K562 (cell line): ENCODE results near the gene SYT13. TPM values are rescaled to one million over a fixed set of nuclear protein-coding genes. Genes with fewer than 3 reads are reported as not detected.

Source experiments
- ATAC-seq: fragments of 200-7000 bp; cut with Tn5 transposase; 3 replicates; pipeline ENCODE4 v1.9.1; 2020; ENCODE audit warnings: moderate library complexity
- BruUV-seq: library from RNA; stranded (reverse); fragments of 400-500 nt; replicated peaks from 2 replicates; lab custom pipeline; 2021; lab: Mats Ljungman, UMichigan
- CTCF ChIA-PET: fragments of 300-600 bp; formaldehyde crosslinking; extraction: SDS; loops from one replicate; lab custom pipeline; 2021; ENCODE audit warnings: low intra/inter-chr PET ratio; lab: Yijun Ruan, JAX
- POLR2A ChIA-PET: fragments of 300-600, 350-650 bp; sonication (Branson Sonifier 250); formaldehyde crosslinking; extraction: SDS; loops from one replicate; lab custom pipeline; 2021; ENCODE audit warnings: antibody characterized with exemption, inconsistent platforms; lab: Yijun Ruan, JAX
- DNase-seq, 4 experiments: peaks; one replicate each; pipeline versions ENCODE4 v3.0.0 to v3.0.0-alpha.2; 2011 to 2018; ENCODE audit warnings: low spot score in 3 of 4, mixed read lengths in 3 of 4; ENCODE audit errors: extremely low read depth in 1 of 4
- FAIRE-seq: peaks from 2 replicates; lab custom pipeline; 2011; peaks lifted over from hg19 to GRCh38; lab: Jason Lieb, UNC
- H2AFZ ChIP-seq: 2 replicates; pipeline ENCODE4 v1.6.0; 2011; ENCODE audit warnings: low read depth, low read length, control low read depth, inconsistent platforms
- H3K27ac ChIP-seq: fragments of 200-600 bp; 3 replicates; pipeline ENCODE4 v1.8.0; 2011; ENCODE audit warnings: low read depth, mild to moderate bottlenecking, control low read depth, inconsistent platforms, low read length, moderate library complexity, mixed read lengths; ENCODE audit errors: extremely low read depth
- H3K27me3 ChIP-seq, 2 experiments: fragments of 300-600 bp in 1 of 2; 2 replicates in 1 of 2; 3 replicates in 1 of 2; pipeline versions ENCODE4 v1.6.0 to v1.8.0; 2011; ENCODE audit warnings: inconsistent platforms in 2 of 2, low read length in 2 of 2, mild to moderate bottlenecking in 1 of 2, mixed read lengths in 1 of 2, moderate library complexity in 1 of 2; ENCODE audit not compliant: control insufficient read depth in 2 of 2, insufficient read depth in 2 of 2
- H3K36me3 ChIP-seq: fragments of 300-600 bp; 3 replicates; pipeline ENCODE4 v1.8.0; 2011; ENCODE audit warnings: mild to moderate bottlenecking, low read length, inconsistent platforms; ENCODE audit not compliant: control insufficient read depth, insufficient read depth
- H3K4me1 ChIP-seq, 2 experiments: fragments of 200-600 bp in 1 of 2; replicated peaks in 1 of 2; 2 replicates in 1 of 2; 3 replicates in 1 of 2; pipeline versions ENCODE4 v1.5.1 to v1.8.0; 2011; ENCODE audit warnings: inconsistent platforms in 2 of 2, low read length in 2 of 2, mild to moderate bottlenecking in 1 of 2, mixed read lengths in 1 of 2, moderate library complexity in 1 of 2; ENCODE audit not compliant: control insufficient read depth in 2 of 2, insufficient read depth in 2 of 2
- H3K4me2 ChIP-seq: 2 replicates; pipeline ENCODE4 v1.6.1; 2011; ENCODE audit warnings: low read length, control low read depth, inconsistent platforms, mixed read lengths; ENCODE audit not compliant: insufficient read depth
- H3K4me3 ChIP-seq: fragments of 200-600 bp; sonication (generic), shearing (Covaris generic); 2 replicates; pipeline ENCODE4 v1.5.1; 2016; ENCODE audit warnings: control low read depth, inconsistent platforms
- H3K79me2 ChIP-seq: fragments of 200-600 bp; 3 replicates; pipeline ENCODE4 v1.8.0; 2011; ENCODE audit warnings: low read length, inconsistent platforms; ENCODE audit not compliant: control insufficient read depth, insufficient read depth
- H3K9ac ChIP-seq, 2 experiments: 2 replicates each; pipeline versions ENCODE4 v1.6.0 to v1.6.1; 2011; ENCODE audit warnings: low read depth in 2 of 2, low read length in 2 of 2, control low read depth in 1 of 2, inconsistent platforms in 1 of 2, mild to moderate bottlenecking in 1 of 2, mixed read lengths in 1 of 2; ENCODE audit not compliant: insufficient read depth in 1 of 2
- H3K9me1 ChIP-seq: one replicate; pipeline ENCODE4 v1.6.0; 2011; ENCODE audit warnings: inconsistent platforms, mild to moderate bottlenecking, low read length, moderate library complexity; ENCODE audit not compliant: control insufficient read depth, insufficient read depth
- H3K9me3 ChIP-seq: replicated peaks from 2 replicates; pipeline ENCODE4 v1.5.1; 2011; ENCODE audit warnings: low read depth, low read length, inconsistent platforms; ENCODE audit not compliant: control insufficient read depth, insufficient read depth
- H4K20me1 ChIP-seq: replicated peaks from 2 replicates; pipeline ENCODE4 v1.6.1; 2011; ENCODE audit warnings: low read length, inconsistent platforms, mixed read lengths; ENCODE audit not compliant: control insufficient read depth, insufficient read depth
- GATAD2A ChIP-seq: fragments of 450-650 bp; IDR thresholded peaks from 2 replicates; pipeline ENCODE4 v1.6.1; 2017
- IRF9 ChIP-seq: fragments of 450-650 bp; IDR thresholded peaks from 2 replicates; pipeline ENCODE4 v1.6.1; 2016; ENCODE audit warnings: missing biosample characterization, missing genetic modification characterization
- KDM1A ChIP-seq, 2 experiments: fragments of 450-650 bp; IDR thresholded peaks; 2 replicates each; pipeline ENCODE4 v1.6.1; 2016; ENCODE audit warnings: mild to moderate bottlenecking in 2 of 2
- PTTG1 ChIP-seq: fragments of 450-650 bp; IDR thresholded peaks from 2 replicates; pipeline ENCODE4 v1.6.1; 2016; ENCODE audit warnings: low read depth, mild to moderate bottlenecking, missing genetic modification characterization, missing compliant biosample characterization
- SP2 ChIP-seq: IDR thresholded peaks from 2 replicates; pipeline ENCODE4 v1.6.1; 2011; ENCODE audit warnings: mild to moderate bottlenecking, low read depth, low read length, moderate library complexity; ENCODE audit not compliant: poor library complexity, severe bottlenecking; ENCODE audit errors: extremely low read depth
- TRIM25 ChIP-seq: fragments of 450-650 bp; IDR thresholded peaks from 2 replicates; pipeline ENCODE4 v1.7.0; 2016; ENCODE audit warnings: borderline replicate concordance
- ZNF282 ChIP-seq: sonication (generic); formaldehyde crosslinking; IDR thresholded peaks from 2 replicates; pipeline ENCODE4 v1.8.1; 2023; ENCODE audit warnings: missing genetic modification reagents
- ZNF561 ChIP-seq: fragments of 450-650 bp; formaldehyde crosslinking; conservative IDR thresholded peaks from 2 replicates; pipeline ENCODE4 v1.4.0; 2020; ENCODE audit warnings: mild to moderate bottlenecking, moderate library complexity
- ZNF778 ChIP-seq: fragments of 450-650 bp; formaldehyde crosslinking; IDR thresholded peaks from 2 replicates; pipeline ENCODE4 v1.4.0; 2020; ENCODE audit warnings: mild to moderate bottlenecking, moderate library complexity
- ZSCAN29 ChIP-seq: fragments of 450-650 bp; IDR thresholded peaks from 2 replicates; pipeline ENCODE4 v1.6.1; 2017
- WGBS: fragments of 100-300 bp; shearing (Covaris generic); methylation state at CpG from one replicate; pipeline ENCODE4 v1.1.6; 2016; ENCODE audit warnings: low coverage, mixed read lengths; ENCODE audit not compliant: insufficient coverage; ENCODE audit errors: missing lambda C conversion rate; 5-methylcytosine and 5-hydroxymethylcytosine counted together
- in situ Hi-C: fragments of 300-500 bp; cut with MboI; formaldehyde crosslinking; loops from 4 replicates; pipeline ENCODE4 v1.15.0; 2018; ENCODE audit warnings: inconsistent platforms, mixed read lengths
- intact Hi-C: fragments of 100-400 bp; cut with micrococcal nuclease; formaldehyde crosslinking; loops from 2 replicates; pipeline ENCODE4 v1.14.2; 2022
- polyA plus RNA-seq, 8 experiments: library from polyadenylated mRNA; depleted of rRNA in 4 of 8; stranded (reverse) in 5 of 8; unstranded in 3 of 8; fragments of >200 nt; fragmentation: Nextera tagmentation in 2 of 8; fragmentation: Illumina TruSeq in 1 of 8; extraction: Ambion mirVana in 2 of 8; extraction: Trizol in 1 of 8; gene quantifications; 2 replicates each; pipeline versions ENCODE4 v1.2.1 to v1.2.3, GENCODE V29; 2011 to 2014; ENCODE audit warnings: inconsistent platforms in 1 of 8, missing spikeins in 1 of 8
- total RNA-seq, 7 experiments: library from RNA; depleted of rRNA in 6 of 7; stranded (reverse); fragments of >200 nt in 6 of 7; fragmentation: Illumina TruSeq in 2 of 7; extraction: Trizol in 2 of 7; gene quantifications; 2 replicates each; pipeline versions ENCODE4 v1.2.1 to v1.2.3, GENCODE V29; 2011 to 2021; ENCODE audit warnings: low replicate concordance in 1 of 7

Gene SYT13
- total and polyA plus RNA-seq, 9 of the 15 experiments (the other 6 are each of a cell fraction or from before 2014, with no cell fraction given), result under 0.01 to 0.13 (median 0.08) TPM; not detected in 2

DNA sequence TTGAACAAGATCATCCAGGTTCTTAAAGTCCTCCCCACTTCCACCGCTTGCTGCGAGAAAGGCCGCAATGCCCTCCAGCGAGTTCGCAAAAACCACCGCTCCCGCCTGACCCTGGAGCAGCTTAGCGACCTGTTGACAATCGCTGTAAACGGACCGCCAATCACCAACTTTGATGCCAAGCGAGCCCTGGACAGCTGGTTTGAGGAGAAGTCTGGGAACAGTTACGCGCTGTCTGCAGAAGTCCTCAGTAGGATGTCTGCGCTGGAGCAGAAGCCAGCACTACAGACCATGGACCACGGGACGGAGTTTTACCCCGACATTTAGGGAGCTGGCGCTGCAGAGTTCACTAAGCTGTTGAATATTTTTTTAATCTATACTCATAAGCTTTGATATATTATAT, 58.3 kb downstream of the SYT13 start (continued):
- TF ChIP-seq ZNF561, result no peak
- TF ChIP-seq IRF9 (tag), result no peak
- no peak for TF ChIP-seq SP2
- no peak for TF ChIP-seq ZSCAN29
- TF ChIP-seq PTTG1 (tag), result no peak
- no peak for TF ChIP-seq TRIM25
- no peak for TF ChIP-seq ZNF282
- no peak for TF ChIP-seq KDM1A (IDR thresholded peaks at IDR 0.05)

DNA sequence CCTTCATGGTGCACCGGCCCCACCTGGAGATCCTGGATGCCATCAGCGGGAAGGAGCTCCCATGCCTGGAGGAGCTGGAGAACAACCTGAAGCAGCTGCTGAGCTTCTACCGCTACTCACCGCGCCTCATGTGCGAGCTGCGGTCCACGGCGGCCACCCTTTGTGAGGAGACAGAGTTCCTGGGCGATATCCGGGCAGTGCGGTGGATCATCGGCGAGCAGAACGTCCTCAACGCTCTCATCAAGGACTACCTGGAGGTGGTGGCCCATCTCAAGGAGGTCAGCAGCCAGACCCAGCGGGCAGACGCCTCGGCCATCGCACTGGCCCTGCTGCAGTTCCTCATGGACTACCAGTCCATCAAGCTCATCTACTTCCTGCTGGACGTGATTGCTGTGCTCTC, 59.2 kb downstream of the SYT13 start:
- no peak overlapping the region for H3K9ac ChIP-seq
- no peaks in the 10 kb centered on the region for H3K9me3 ChIP-seq
- no TSS peak for BruUV-seq
- FAIRE-seq (no peak), DNase-seq (no peak), ATAC-seq (no peak)
- ChIA-PET POLR2A (interaction anchor here (0.6 kb wide), 1 partner anchor 16 kb away, joined by 3 read pairs; no protein-coding TSS in a partner anchor), CTCF (no interaction called here)
- no peaks in the 10 kb centered on the region for H3K79me2 ChIP-seq
- H3K4me3 ChIP-seq, result no peak overlapping the region
- TF ChIP-seq ZNF778 (CRISPR knock-in tag), result no peak
- TF ChIP-seq GATAD2A, result no peak
- no peaks in the 10 kb centered on the region for H3K36me3 ChIP-seq
- in situ Hi-C loops (no loop called here), intact Hi-C loops (no loop called here)
- no peaks in the 10 kb centered on the region for H3K9me1 ChIP-seq
- H3K4me1 ChIP-seq, result no peaks in the 10 kb centered on the region
- H2AFZ ChIP-seq, result no peak overlapping the region
- H3K27ac ChIP-seq, result no peak overlapping the region
- H3K4me2 ChIP-seq, result no peak overlapping the region
- H3K27me3 ChIP-seq, result peaks cover 30 to 52% of the 10 kb centered on the region in 2 experiments
- peaks cover 12% of the 10 kb centered on the region; the same call in 1 of the 2 replicates for H4K20me1 ChIP-seq
- 2% methylated on average over 18 of the region's 21 CpGs for WGBS
